Activated CD8-positive, alpha-beta T cell treated with anti-CD3 and anti-CD28 coated beads for 36 hours (primary cell): ENCODE measurements around the gene ZNF750. TPM values are rescaled to one million over a fixed set of nuclear protein-coding genes. Genes with fewer than 3 reads are reported as not detected.

ENCODE experiments used
- ATAC-seq: fragments of 200-7000 bp; cut with Tn5 transposase; one replicate; pipeline ENCODE4 v1.10.0; 2021; ENCODE audit warnings: mild to moderate bottlenecking, moderate library complexity
- CTCF ChIA-PET: fragments of 350-600 bp; sonication (Branson Sonifier 250); formaldehyde crosslinking; loops from one replicate; lab custom pipeline; 2021; ENCODE audit warnings: antibody characterized with exemption; lab: Charles Lee
- POLR2A ChIA-PET: fragments of 350-600 bp; sonication (Branson Sonifier 250); formaldehyde crosslinking; loops from one replicate; lab custom pipeline; 2021; ENCODE audit warnings: antibody characterized with exemption; lab: Charles Lee
- DNase-seq: peaks from one replicate; pipeline ENCODE4 v3.0.0-alpha.2; 2020
- H3K27ac Mint-ChIP-seq: one replicate; pipeline ENCODE4 v1.8.0; 2021; ENCODE audit warnings: mild to moderate bottlenecking, mixed read lengths
- H3K27me3 Mint-ChIP-seq: one replicate; pipeline ENCODE4 v1.8.0; 2021; ENCODE audit warnings: mixed read lengths
- H3K36me3 Mint-ChIP-seq: one replicate; pipeline ENCODE4 v1.8.0; 2021; ENCODE audit warnings: low read depth, mixed read lengths
- H3K4me1 Mint-ChIP-seq: one replicate; pipeline ENCODE4 v1.8.0; 2021; ENCODE audit warnings: low read depth, mixed read lengths
- H3K4me3 Mint-ChIP-seq: one replicate; pipeline ENCODE4 v1.8.0; 2021; ENCODE audit warnings: mild to moderate bottlenecking, moderate library complexity, mixed read lengths
- H3K9me3 Mint-ChIP-seq: one replicate; pipeline ENCODE4 v1.8.0; 2021; ENCODE audit warnings: mixed read lengths
- intact Hi-C: fragments of 100-400 bp; cut with micrococcal nuclease; formaldehyde crosslinking; loops from one replicate; pipeline ENCODE4 v1.10.0; 2022
- total RNA-seq, 2 experiments: library from RNA; stranded (reverse); gene quantifications; one replicate each; pipeline ENCODE4 v1.2.3, GENCODE V29; 2021
- TF ChIP-seq, protein P1 (sequence below): fragments of 200-600 bp; IDR thresholded peaks from one replicate; pipeline ENCODE4 v1.8.0; 2022; ENCODE audit warnings: antibody characterized with exemption, mild to moderate bottlenecking

Gene ZNF750
- total RNA-seq, 2 experiments from 2014 or later, result not detected

- Mint-ChIP-seq H3K4me1 (peaks cover 40% of the 10 kb centered on the region), H3K27me3 (no peaks in the 10 kb centered on the region), H3K9me3 (no peaks in the 10 kb centered on the region), H3K4me3 (no peak overlapping the region), H3K36me3 (peaks cover 15% of the 10 kb centered on the region), H3K27ac (no peak overlapping the region)
- ATAC-seq (no peak), DNase-seq (no peak)
- ChIA-PET POLR2A (interaction anchor here (1.4 kb wide), 2 partner anchors 16 to 329 kb away, joined by 4 to 6 read pairs; no protein-coding TSS in a partner anchor), CTCF (interaction anchor here (0.8 to 2.6 kb wide), 5 partner anchors 12 to 89 kb away, joined by 3 to 11 read pairs (median 3); no protein-coding TSS in a partner anchor)
- TF ChIP-seq, protein P1, sequence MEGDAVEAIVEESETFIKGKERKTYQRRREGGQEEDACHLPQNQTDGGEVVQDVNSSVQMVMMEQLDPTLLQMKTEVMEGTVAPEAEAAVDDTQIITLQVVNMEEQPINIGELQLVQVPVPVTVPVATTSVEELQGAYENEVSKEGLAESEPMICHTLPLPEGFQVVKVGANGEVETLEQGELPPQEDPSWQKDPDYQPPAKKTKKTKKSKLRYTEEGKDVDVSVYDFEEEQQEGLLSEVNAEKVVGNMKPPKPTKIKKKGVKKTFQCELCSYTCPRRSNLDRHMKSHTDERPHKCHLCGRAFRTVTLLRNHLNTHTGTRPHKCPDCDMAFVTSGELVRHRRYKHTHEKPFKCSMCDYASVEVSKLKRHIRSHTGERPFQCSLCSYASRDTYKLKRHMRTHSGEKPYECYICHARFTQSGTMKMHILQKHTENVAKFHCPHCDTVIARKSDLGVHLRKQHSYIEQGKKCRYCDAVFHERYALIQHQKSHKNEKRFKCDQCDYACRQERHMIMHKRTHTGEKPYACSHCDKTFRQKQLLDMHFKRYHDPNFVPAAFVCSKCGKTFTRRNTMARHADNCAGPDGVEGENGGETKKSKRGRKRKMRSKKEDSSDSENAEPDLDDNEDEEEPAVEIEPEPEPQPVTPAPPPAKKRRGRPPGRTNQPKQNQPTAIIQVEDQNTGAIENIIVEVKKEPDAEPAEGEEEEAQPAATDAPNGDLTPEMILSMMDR, result no peak
- intact Hi-C loops, result no loop called here
These were observed 30.7 kb upstream of the ZNF750 start for GRCh38 chr17:82870541-82870940.

GRCh38 chr17:82870091-82870491 lies 30.3 kb upstream of the ZNF750 start:
- ChIA-PET CTCF (interaction anchor here (1.1 to 1.6 kb wide), 6 partner anchors 11 to 88 kb away, joined by 3 to 4 read pairs (median 4); no protein-coding TSS in a partner anchor), POLR2A (interaction anchor here (1.4 kb wide), 1 partner anchor 16 kb away, joined by 6 read pairs; no protein-coding TSS in a partner anchor)
- TF ChIP-seq, protein P1, result no peak
- DNase-seq (no peak), ATAC-seq (no peak)
- Mint-ChIP-seq H3K4me1 (peaks cover 45% of the 10 kb centered on the region), H3K4me3 (no peak overlapping the region), H3K9me3 (no peaks in the 10 kb centered on the region), H3K36me3 (peaks cover 15% of the 10 kb centered on the region), H3K27ac (no peak overlapping the region), H3K27me3 (no peaks in the 10 kb centered on the region)
- intact Hi-C loops, result no loop called here

DNA sequence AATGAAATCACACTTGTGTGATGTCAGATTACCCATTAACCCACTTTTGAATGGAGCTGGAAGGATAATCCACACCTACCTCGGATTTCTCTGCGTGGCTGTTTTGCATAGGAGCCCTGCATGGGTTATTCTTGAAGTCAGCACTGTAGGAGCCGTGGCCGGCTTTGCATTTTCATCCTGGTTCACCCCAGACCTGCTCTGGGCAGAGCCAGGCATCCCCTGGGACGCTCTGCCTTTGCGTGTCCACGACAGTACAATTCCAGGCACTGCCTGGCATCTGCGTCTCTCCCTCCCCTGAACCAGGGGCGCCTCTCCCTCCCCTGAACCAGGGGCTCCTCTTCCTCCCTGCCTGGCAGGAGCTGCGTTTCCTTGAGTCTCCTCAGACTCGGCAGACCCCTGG lies 29.7 kb upstream of the ZNF750 start:
- TF ChIP-seq, protein P1, result no peak
- CTCF ChIA-PET, result interaction anchor here (1.1 to 1.3 kb wide), 4 partner anchors 11 to 48 kb away, joined by 3 to 4 read pairs (median 4); no protein-coding TSS in a partner anchor
- Mint-ChIP-seq H3K9me3 (no peaks in the 10 kb centered on the region), H3K4me1 (peaks cover 44% of the 10 kb centered on the region), H3K27me3 (no peaks in the 10 kb centered on the region), H3K36me3 (peaks cover 15% of the 10 kb centered on the region), H3K4me3 (no peak overlapping the region), H3K27ac (no peak overlapping the region)
- POLR2A ChIA-PET, result no interaction called here
- intact Hi-C loops, result no loop called here
- DNase-seq, result no peak
- no peak for ATAC-seq

DNA sequence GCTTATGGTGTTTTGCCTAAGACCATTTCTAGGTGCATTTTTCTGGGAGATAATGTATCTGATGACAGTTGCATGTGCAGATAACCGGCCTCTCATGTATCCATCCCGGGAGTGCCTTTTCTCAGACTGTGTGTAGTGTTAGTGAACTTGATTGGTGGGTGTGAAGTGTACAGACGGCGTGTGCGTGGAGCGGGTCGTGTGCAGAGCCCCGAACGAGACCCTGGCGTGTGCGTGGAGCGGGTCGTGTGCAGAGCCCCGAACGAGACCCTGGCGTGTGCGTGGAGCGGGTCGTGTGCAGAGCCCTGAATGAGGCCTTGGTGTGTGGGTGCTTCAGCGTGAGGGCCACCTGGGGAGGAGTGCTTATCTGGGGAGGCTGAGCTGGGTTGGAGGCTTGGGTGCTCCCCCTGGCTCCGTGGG lies 28.9 kb upstream of the ZNF750 start:
- intact Hi-C loops, result no loop called here
- DNase-seq (no peak), ATAC-seq (no peak)
- no peak overlapping the region for H3K4me3 Mint-ChIP-seq
- no peak overlapping the region for H3K27ac Mint-ChIP-seq
- peaks cover 15% of the 10 kb centered on the region for H3K36me3 Mint-ChIP-seq
- no peaks in the 10 kb centered on the region for H3K27me3 Mint-ChIP-seq
- TF ChIP-seq, protein P1, result no peak
- peaks cover 52% of the 10 kb centered on the region for H3K4me1 Mint-ChIP-seq
- no peaks in the 10 kb centered on the region for H3K9me3 Mint-ChIP-seq
- ChIA-PET POLR2A (no interaction called here), CTCF (interaction anchor here (0.6 to 1.3 kb wide), 2 partner anchors 12 kb away, joined by 3 to 4 read pairs; no protein-coding TSS in a partner anchor)

DNA sequence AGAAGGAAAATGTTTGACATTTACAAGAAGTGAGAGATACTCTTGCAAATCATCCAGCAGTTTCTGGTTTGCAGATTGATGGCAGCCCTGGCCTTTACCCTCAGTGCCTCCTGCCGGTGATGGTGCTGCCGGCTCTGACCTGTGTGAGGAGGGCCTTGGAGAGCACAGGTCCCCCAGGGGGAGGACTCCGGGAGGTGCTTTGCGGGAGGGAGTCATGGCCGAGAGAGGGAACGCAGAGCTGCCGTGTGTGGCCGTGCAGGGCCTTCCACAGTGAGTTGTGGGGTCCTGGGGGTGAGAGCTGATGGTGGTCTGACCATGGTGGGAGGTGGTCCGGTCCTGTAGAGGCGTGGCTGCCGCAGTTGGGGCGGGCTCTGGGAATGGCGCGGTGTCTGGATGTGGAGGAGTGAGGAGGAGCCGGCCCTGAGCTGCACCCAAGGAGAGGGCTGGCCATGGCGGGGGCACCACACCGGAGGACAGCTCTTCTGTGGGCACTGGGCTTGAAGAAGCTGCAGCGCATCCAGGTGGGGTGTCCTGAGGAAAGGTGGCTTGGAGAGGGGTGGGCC lies 28.0 kb upstream of the ZNF750 start:
- H3K4me3 Mint-ChIP-seq, result no peak overlapping the region
- CTCF ChIA-PET, result no interaction called here
- ATAC-seq (no peak), DNase-seq (no peak)
- intact Hi-C loops, result no loop called here
- POLR2A ChIA-PET, result no interaction called here
- no peaks in the 10 kb centered on the region for H3K27me3 Mint-ChIP-seq
- peaks cover 61% of the 10 kb centered on the region for H3K4me1 Mint-ChIP-seq
- H3K27ac Mint-ChIP-seq, result no peak overlapping the region
- TF ChIP-seq, protein P1, result no peak
- H3K9me3 Mint-ChIP-seq, result no peaks in the 10 kb centered on the region
- H3K36me3 Mint-ChIP-seq, result peaks cover 12% of the 10 kb centered on the region
